ENCODE data around the gene ETV4. TPM values are rescaled to one million over a fixed set of nuclear protein-coding genes. Genes with fewer than 3 reads are reported as not detected.
A peak's percentile ranks its signal among the peaks of the same experiment; 100 is the strongest.

The ETV4 gene
- total and polyA plus RNA-seq, 8 donors: 0.58 to 4.4 (median 1.4) TPM; not detected in 2

- 78 to 90% (median 87%) methylated on average over 5 of the region's 5 CpGs for WGBS, 5 donors
- no peaks in the 10 kb centered on the region for H3K9me3 ChIP-seq
- peaks cover 0 to 9% (median 0%) of the 10 kb centered on the region in 3 donors for H3K27me3 ChIP-seq
- H3K36me3 ChIP-seq: no peaks in the 10 kb centered on the region
- DNase-seq: no peak
- H3K4me1 ChIP-seq: no peaks in the 10 kb centered on the region
- H3K27ac ChIP-seq: no peak overlapping the region
- TF ChIP-seq POLR2AphosphoS5 (IDR thresholded peaks at IDR 0.05) (no peak), POLR2A (IDR thresholded peaks at IDR 0.05) (no peak), EP300 (IDR thresholded peaks at IDR 0.05) (no peak), CTCF (IDR thresholded peaks at IDR 0.05) (no peak)
- intact Hi-C loops (cut with DNase I; ENCODE audit: low total_unique reads): no loop called here
- H3K4me3 ChIP-seq: no peak overlapping the region
These were observed 22.5 kb upstream of the ETV4 start for GRCh38 chr17:43568506-43569082.

- H3K4me3 ChIP-seq: no peak overlapping the region
- TF ChIP-seq CTCF (IDR thresholded peaks at IDR 0.05) (no peak), POLR2AphosphoS5 (IDR thresholded peaks at IDR 0.05) (no peak), EP300 (IDR thresholded peaks at IDR 0.05) (no peak), POLR2A (IDR thresholded peaks at IDR 0.05) (no peak)
- no peaks in the 10 kb centered on the region for H3K9me3 ChIP-seq
- DNase-seq: no peak
- no peak overlapping the region for H3K27ac ChIP-seq
- H3K4me1 ChIP-seq: peaks cover 0 to 9% (median 4%) of the 10 kb centered on the region in 4 donors
- WGBS, 5 donors: 66 to 70% (median 69%) methylated on average over 15 of the region's 15 CpGs
- H3K27me3 ChIP-seq: peaks cover 0 to 40% (median 0%) of the 10 kb centered on the region in 3 donors
- intact Hi-C loops (cut with DNase I; ENCODE audit: low total_unique reads): no loop called here
- H3K36me3 ChIP-seq: no peaks in the 10 kb centered on the region
These were observed 17.8 kb upstream of the ETV4 start for GRCh38 chr17:43563600-43564594.

GRCh38 chr17:43562679-43563599 is 16.8 kb upstream of the ETV4 start:
- no peaks in the 10 kb centered on the region for H3K9me3 ChIP-seq
- no peak overlapping the region for H3K27ac ChIP-seq
- DNase-seq: peak in 1 of 2 donors; percentile 59
- TF ChIP-seq EP300 (IDR thresholded peaks at IDR 0.05) (no peak), POLR2AphosphoS5 (IDR thresholded peaks at IDR 0.05) (no peak), POLR2A (IDR thresholded peaks at IDR 0.05) (no peak), CTCF (IDR thresholded peaks at IDR 0.05) (no peak)
- peaks cover 0 to 9% (median 4%) of the 10 kb centered on the region in 4 donors for H3K4me1 ChIP-seq
- H3K36me3 ChIP-seq: no peaks in the 10 kb centered on the region
- intact Hi-C loops (cut with DNase I; ENCODE audit: low total_unique reads): no loop called here
- WGBS, 5 donors: 16 to 30% (median 25%) methylated on average over 19 of the region's 19 CpGs
- peaks cover 0 to 40% (median 0%) of the 10 kb centered on the region in 3 donors for H3K27me3 ChIP-seq
- no peak overlapping the region for H3K4me3 ChIP-seq
